Measurements from ENCODE around the gene CH25H. TPM values are rescaled to one million over a fixed set of nuclear protein-coding genes. Genes with fewer than 3 reads are reported as not detected.
"Not testable (repeated sequence)": the region's sequence is repeated elsewhere in the genome, so short reads cannot be mapped to it uniquely, and the experiment has no call there.

Gene CH25H
- total RNA-seq (10 to 100 TPM in 4 of 9 donors, 1 to 10 TPM in 4, not detected in 1; 1.8 to 16.3 (median 8.8) TPM), polyA plus RNA-seq (1 to 10 TPM in 1 of 3 donors, under 1 TPM in 2; 0.80 to 2.9 (median 0.81) TPM)
- long read RNA-seq, donor 1, result 0 reads
- long read RNA-seq, donor 2, partial matches to known transcripts, result 0 of 1 reads
- long read RNA-seq, donor 2, other reads (novel, unspliced or antisense), result 0 of 1 reads
- long read RNA-seq, donor 3, result 0 reads
- long read RNA-seq, donor 4, transcript CH25H-201 (1 exons, 1,686 nt), result major isoform, 5 of 5 reads
- long read RNA-seq, donor 4, partial matches to known transcripts, result 0 of 5 reads
- long read RNA-seq, donor 4, other reads (novel, unspliced or antisense), result 0 of 5 reads
- long read RNA-seq, donor 5, partial matches to known transcripts, result 0 of 2 reads
- long read RNA-seq, donor 5, other reads (novel, unspliced or antisense), result 0 of 2 reads
- long read RNA-seq, donor 6, transcript CH25H-201 (1 exons, 1,686 nt), result major isoform, 7 of 7 reads
- long read RNA-seq, donor 6, partial matches to known transcripts, result 0 of 7 reads
- long read RNA-seq, donor 6, other reads (novel, unspliced or antisense), result 0 of 7 reads
- long read RNA-seq, donor 7, result 0 reads
- long read RNA-seq, donor 8, result 0 reads
- long read RNA-seq, donor 9, result 0 reads
- long read RNA-seq, donor 10, result 0 reads

GRCh38 chr10:89207181-89207800 lies at the start of gene CH25H:
TSS of gene CH25H (minus strand) at chr10:89207317. CDS start at chr10:89207292, 25 bp downstream.
- Histone ChIP-seq H3K27me3 (peaks cover 25% of the 10 kb centered on the region), H3K9me3 (replicated peaks in 1 of 3) (no peaks in the 10 kb centered on the region), H3K36me3 (replicated peaks in 1 of 2) (no peaks in the 10 kb centered on the region), H3K4me1 (replicated peaks in 1 of 2) (peaks cover 10 to 18% of the 10 kb centered on the region in 2 donors), H3K4me3 (peak within 1 kb of the TSS in 3 of 4 donors; percentile 22 to 53 (median 34)), H3K27ac (peak within 1 kb of the TSS in 4 of 5 donors; percentile 30 to 65 (median 40))
- TF ChIP-seq CTCF (IDR thresholded peaks at IDR 0.05) (no peak), POLR2A (IDR thresholded peaks at IDR 0.05) (no peak)
- 0 to 1% (median 0%) methylated on average over 23 to 28 of the region's 28 CpGs for WGBS, 4 donors
- intact Hi-C loops (cut with DNase I), result loop anchor here in 1 of 2 donors (10.0 kb wide), 1 partner anchor 102 kb away; no protein-coding TSS in a partner anchor
- peak; percentile 68 to 88 (median 74) for DNase-seq

GRCh38 chr10:89256340-89256739 lies 49.2 kb upstream of the CH25H start:
- Histone ChIP-seq H3K9me3 (replicated peaks in 1 of 3) (no peaks in the 10 kb centered on the region), H3K27me3 (no peaks in the 10 kb centered on the region), H3K4me3 (no peak overlapping the region), H3K36me3 (replicated peaks in 1 of 2) (no peaks in the 10 kb centered on the region), H3K27ac (peak overlapping the region in 1 of 5 donors; percentile 48), H3K4me1 (replicated peaks in 1 of 2) (peaks cover 0 to 21% of the 10 kb centered on the region in 2 donors)
- 72 to 77% (median 73%) methylated on average over 3 of the region's 3 CpGs for WGBS, 4 donors
- TF ChIP-seq POLR2A (IDR thresholded peaks at IDR 0.05) (no peak), CTCF (IDR thresholded peaks at IDR 0.05) (no peak)
- intact Hi-C loops (cut with DNase I), result no loop called here
- no peak for DNase-seq

GRCh38 chr10:89255793-89256192 lies 48.7 kb upstream of the CH25H start:
- Histone ChIP-seq H3K27me3 (no peaks in the 10 kb centered on the region), H3K36me3 (replicated peaks in 1 of 2) (no peaks in the 10 kb centered on the region), H3K4me3 (no peak overlapping the region), H3K9me3 (replicated peaks in 1 of 3) (no peaks in the 10 kb centered on the region), H3K4me1 (replicated peaks in 1 of 2) (peaks cover 3 to 19% of the 10 kb centered on the region in 2 donors), H3K27ac (peak overlapping the region in 1 of 5 donors; percentile 48)
- no peak for TF ChIP-seq POLR2A (IDR thresholded peaks at IDR 0.05)
- DNase-seq, result no peak
- intact Hi-C loops (cut with DNase I), result no loop called here

- H3K27me3 ChIP-seq; H3K9me3 ChIP-seq (replicated peaks in 1 of 3); H3K36me3 ChIP-seq (replicated peaks in 1 of 2); intact Hi-C loops (cut with DNase I); H3K4me3 ChIP-seq; H3K27ac ChIP-seq; DNase-seq: not testable (repeated sequence)
- WGBS, 4 donors, result 83 to 90% (median 85%) methylated on average over 2 of the region's 2 CpGs
- H3K4me1 ChIP-seq (replicated peaks in 1 of 2), result peaks cover 6 to 22% of the 10 kb centered on the region in 2 donors
Observed at GRCh38 chr10:89255091-89255579, 48.0 kb upstream of the CH25H start.

- intact Hi-C loops (cut with DNase I), result no loop called here
Observed at GRCh38 chr10:89252225-89252585, 45.1 kb upstream of the CH25H start.

More at GRCh38 chr10:89252225-89252585, 45.1 kb upstream of the CH25H start:
- Histone ChIP-seq H3K27me3 (no peaks in the 10 kb centered on the region), H3K36me3 (replicated peaks in 1 of 2) (no peaks in the 10 kb centered on the region), H3K4me3 (peak overlapping the region in 1 of 4 donors; percentile 82), H3K27ac (peak overlapping the region in 2 of 5 donors; percentile 72 to 86), H3K4me1 (replicated peaks in 1 of 2) (peaks cover 6 to 27% of the 10 kb centered on the region in 2 donors), H3K9me3 (replicated peaks in 1 of 3) (no peaks in the 10 kb centered on the region)
- no peak for DNase-seq
- WGBS, 4 donors, result 75 to 86% (median 81%) methylated on average over 2 of the region's 2 CpGs
- no peak for TF ChIP-seq CTCF (IDR thresholded peaks at IDR 0.05)
- TF ChIP-seq POLR2A (IDR thresholded peaks at IDR 0.05), result no peak
